ENCODE measurements around the gene WBP1L. TPM values are rescaled to one million over a fixed set of nuclear protein-coding genes. Genes with fewer than 3 reads are reported as not detected.

The WBP1L gene
- 48.5 and 55.7 TPM in 2 replicates for total RNA-seq (2014; rRNA removed; shearing (Covaris generic))
- 5.1 and 7.0 TPM in 2 replicates for polyA plus RNA-seq (2016; fragmentation: Nextera tagmentation; extraction: Ambion mirVana)
- long read RNA-seq, partial matches to known transcripts = 0 of 2 reads
- long read RNA-seq, other reads (novel, unspliced or antisense) = 2 of 2 reads

- H3K4me3 ChIP-seq = peak within 1 kb of the TSS; percentile 60
- Mint-ChIP-seq H3K4me1 (peaks cover 23% of the 10 kb centered on the region), H3K27me3 (ENCODE audit: insufficient read depth, low read depth, poor library complexity) (peaks cover 12% of the 10 kb centered on the region), H3K27ac (peak within 1 kb of the TSS; percentile 58), H3K9me3 (no peaks in the 10 kb centered on the region), H3K4me3 (peak within 1 kb of the TSS; percentile 95), H3K36me3 (ENCODE audit: low read depth) (no peaks in the 10 kb centered on the region)
- H3K36me3 ChIP-seq (ENCODE audit: insufficient read depth) = no peaks in the 10 kb centered on the region
- H3K27ac ChIP-seq (ENCODE audit: low read depth) = no peak within 1 kb of the TSS
- TF ChIP-seq ETS1 (IDR thresholded peaks at IDR 0.05) = peak; percentile 72
- no peak for TF ChIP-seq STAT1 (IDR thresholded peaks at IDR 0.05; ENCODE audit: unreplicated experiment)
- no peak for TF ChIP-seq JUNB (IDR thresholded peaks at IDR 0.05; ENCODE audit: unreplicated experiment)
- peak; percentile 75 for TF ChIP-seq POLR2AphosphoS5 (IDR thresholded peaks at IDR 0.05; ENCODE audit: low read depth)
- TF ChIP-seq ZNF331 (CRISPR knock-in tag; IDR thresholded peaks at IDR 0.05; ENCODE audit: low read depth) = no peak
- no peak for TF ChIP-seq ZNF114 (CRISPR knock-in tag; IDR thresholded peaks at IDR 0.05)
- no peak for TF ChIP-seq REST (IDR thresholded peaks at IDR 0.05; ENCODE audit: unreplicated experiment)
- peak; percentile 71 for TF ChIP-seq CREB1 (CRISPR knock-in tag; IDR thresholded peaks at IDR 0.05; ENCODE audit: low read depth)
- no peak for TF ChIP-seq NANOG (IDR thresholded peaks at IDR 0.05; ENCODE audit: borderline replicate concordance)
- no peak for TF ChIP-seq CTCF (conservative IDR thresholded peaks at IDR 0.05; ENCODE audit: low read depth in 2 of 2)
- no peak for TF ChIP-seq EZH2 (IDR thresholded peaks at IDR 0.05; ENCODE audit: low read depth, unreplicated experiment)
- TF ChIP-seq EZH2phosphoT487 (IDR thresholded peaks at IDR 0.05; ENCODE audit: unreplicated experiment) = no peak
- TF ChIP-seq ZNF462 (CRISPR knock-in tag; IDR thresholded peaks at IDR 0.05) = no peak
- no peaks in the 10 kb centered on the region for H3K27me3 ChIP-seq (ENCODE audit: insufficient read depth)
- ATAC-seq (peak; percentile 93), DNase-seq (ENCODE audit: low spot score) (peak; percentile 99)
- no peak within 1 kb of the TSS for H2AFZ ChIP-seq
- H3K4me2 ChIP-seq = peak within 1 kb of the TSS; percentile 88
- no peaks in the 10 kb centered on the region for H3K9me2 ChIP-seq (ENCODE audit: insufficient read depth)
- peaks cover 20% of the 10 kb centered on the region for H3K79me2 ChIP-seq (replicated peaks; ENCODE audit: insufficient read depth)
- H3K4me1 ChIP-seq (ENCODE audit: insufficient read depth) = peaks cover 5% of the 10 kb centered on the region; the same call in 1 of the 2 replicates
- no peaks in the 10 kb centered on the region; the same call in 1 of the 2 replicates for H3F3A ChIP-seq (replicated peaks; ENCODE audit: low read depth)
- H4K20me1 ChIP-seq (replicated peaks; ENCODE audit: insufficient read depth) = 0 out of 2 replicates have a peak, but pooled peaks cover 7% of the 10 kb centered on the region
Observed at GRCh38 chr10:102743588-102744373, at the start of gene WBP1L. Gene WBP1L (plus strand): TSS chr10:102743948. CDS start chr10:102744054, 106 bp downstream.
